ENCODE data around the gene HOXC5. TPM values are rescaled to one million over a fixed set of nuclear protein-coding genes. Genes with fewer than 3 reads are reported as not detected.

HOXC5 gene
- total and polyA plus RNA-seq, 4 donors: not detected

GRCh38 chr12:53998110-53998899, 34.5 kb upstream of the HOXC5 start:
- H3K4me3 ChIP-seq (ENCODE audit: low read depth in 1 of 3, low read length in 3 of 3): no peak overlapping the region
- TF ChIP-seq NR2F2 (IDR thresholded peaks at IDR 0.05) (no peak), HNF4G (IDR thresholded peaks at IDR 0.05) (no peak), YY1 (IDR thresholded peaks at IDR 0.05) (no peak), FOXA1 (IDR thresholded peaks at IDR 0.05) (no peak), ZBTB33 (IDR thresholded peaks at IDR 0.05) (no peak), ATF3 (IDR thresholded peaks at IDR 0.05) (no peak), RXRA (IDR thresholded peaks at IDR 0.05) (no peak), GABPA (IDR thresholded peaks at IDR 0.05 in 1 of 2, conservative IDR thresholded peaks at IDR 0.05 in 1 of 2) (no peak)
- TF ChIP-seq, protein P1, sequence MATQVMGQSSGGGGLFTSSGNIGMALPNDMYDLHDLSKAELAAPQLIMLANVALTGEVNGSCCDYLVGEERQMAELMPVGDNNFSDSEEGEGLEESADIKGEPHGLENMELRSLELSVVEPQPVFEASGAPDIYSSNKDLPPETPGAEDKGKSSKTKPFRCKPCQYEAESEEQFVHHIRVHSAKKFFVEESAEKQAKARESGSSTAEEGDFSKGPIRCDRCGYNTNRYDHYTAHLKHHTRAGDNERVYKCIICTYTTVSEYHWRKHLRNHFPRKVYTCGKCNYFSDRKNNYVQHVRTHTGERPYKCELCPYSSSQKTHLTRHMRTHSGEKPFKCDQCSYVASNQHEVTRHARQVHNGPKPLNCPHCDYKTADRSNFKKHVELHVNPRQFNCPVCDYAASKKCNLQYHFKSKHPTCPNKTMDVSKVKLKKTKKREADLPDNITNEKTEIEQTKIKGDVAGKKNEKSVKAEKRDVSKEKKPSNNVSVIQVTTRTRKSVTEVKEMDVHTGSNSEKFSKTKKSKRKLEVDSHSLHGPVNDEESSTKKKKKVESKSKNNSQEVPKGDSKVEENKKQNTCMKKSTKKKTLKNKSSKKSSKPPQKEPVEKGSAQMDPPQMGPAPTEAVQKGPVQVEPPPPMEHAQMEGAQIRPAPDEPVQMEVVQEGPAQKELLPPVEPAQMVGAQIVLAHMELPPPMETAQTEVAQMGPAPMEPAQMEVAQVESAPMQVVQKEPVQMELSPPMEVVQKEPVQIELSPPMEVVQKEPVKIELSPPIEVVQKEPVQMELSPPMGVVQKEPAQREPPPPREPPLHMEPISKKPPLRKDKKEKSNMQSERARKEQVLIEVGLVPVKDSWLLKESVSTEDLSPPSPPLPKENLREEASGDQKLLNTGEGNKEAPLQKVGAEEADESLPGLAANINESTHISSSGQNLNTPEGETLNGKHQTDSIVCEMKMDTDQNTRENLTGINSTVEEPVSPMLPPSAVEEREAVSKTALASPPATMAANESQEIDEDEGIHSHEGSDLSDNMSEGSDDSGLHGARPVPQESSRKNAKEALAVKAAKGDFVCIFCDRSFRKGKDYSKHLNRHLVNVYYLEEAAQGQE (IDR thresholded peaks at IDR 0.05): no peak
- peaks cover 10 to 61% (median 18%) of the 10 kb centered on the region in 4 donors for H3K27me3 ChIP-seq (ENCODE audit: control insufficient read depth in 4 of 4, insufficient read depth in 4 of 4, low read length in 3 of 4)
- H3K27ac ChIP-seq (ENCODE audit: low read depth in 1 of 2, low read length in 2 of 2): no peak overlapping the region
- H3K4me1 ChIP-seq (ENCODE audit: control insufficient read depth in 4 of 4, insufficient read depth in 4 of 4, low read length in 3 of 4): peaks cover 15 to 27% (median 19%) of the 10 kb centered on the region in 4 donors
- no peak overlapping the region for H3K9ac ChIP-seq (ENCODE audit: low read depth in 1 of 2, low read length in 2 of 2)
- 9% methylated on average over 11 of the region's 11 CpGs for WGBS
- no peak for DNase-seq (ENCODE audit: low spot score)
- no peaks in the 10 kb centered on the region for H3K9me3 ChIP-seq (ENCODE audit: control insufficient read depth in 4 of 4, low read length in 3 of 4)
- H3K36me3 ChIP-seq (ENCODE audit: control insufficient read depth in 4 of 4, insufficient read depth in 3 of 4, low read depth in 1 of 4, low read length in 3 of 4): no peaks in the 10 kb centered on the region

DNA sequence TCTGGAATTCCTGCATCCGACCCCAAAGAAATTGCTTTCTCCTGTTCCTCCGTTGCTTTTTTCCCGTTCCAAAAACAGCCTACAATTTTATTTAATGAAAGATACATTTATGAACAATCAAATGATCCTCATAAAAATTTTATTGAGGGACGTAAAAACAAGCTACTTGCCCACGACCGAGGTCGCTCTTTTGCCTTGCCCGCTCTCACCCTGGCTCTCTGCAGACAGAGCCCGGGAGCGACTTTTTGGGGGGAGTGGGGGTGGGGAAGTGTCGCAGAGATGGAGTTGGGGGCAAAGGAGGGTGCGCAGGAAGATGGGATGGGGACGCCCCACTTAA, 34.0 kb upstream of the HOXC5 start:
- TF ChIP-seq, protein P1 (IDR thresholded peaks at IDR 0.05): no peak
- peaks cover 9 to 59% (median 16%) of the 10 kb centered on the region in 4 donors for H3K27me3 ChIP-seq (ENCODE audit: control insufficient read depth in 4 of 4, insufficient read depth in 4 of 4, low read length in 3 of 4)

More for the DNA sequence above, 34.0 kb upstream of the HOXC5 start:
- no peaks in the 10 kb centered on the region for H3K9me3 ChIP-seq (ENCODE audit: control insufficient read depth in 4 of 4, low read length in 3 of 4)
- H3K4me3 ChIP-seq (ENCODE audit: low read depth in 1 of 3, low read length in 3 of 3): no peak overlapping the region
- H3K9ac ChIP-seq (ENCODE audit: low read depth in 1 of 2, low read length in 2 of 2): no peak overlapping the region
- no peaks in the 10 kb centered on the region for H3K36me3 ChIP-seq (ENCODE audit: control insufficient read depth in 4 of 4, insufficient read depth in 3 of 4, low read depth in 1 of 4, low read length in 3 of 4)
- H3K4me1 ChIP-seq (ENCODE audit: control insufficient read depth in 4 of 4, insufficient read depth in 4 of 4, low read length in 3 of 4): peaks cover 15 to 27% (median 19%) of the 10 kb centered on the region in 4 donors
- no peak overlapping the region for H3K27ac ChIP-seq (ENCODE audit: low read depth in 1 of 2, low read length in 2 of 2)
- no peak for DNase-seq (ENCODE audit: low spot score)
- 15% methylated on average over 13 of the region's 13 CpGs for WGBS

All from liver (tissue), 9 donors.